ENCODE measurements around the gene CEACAM7.

GRCh38 chr19:41638641-41639081 is 49.4 kb downstream of the CEACAM7 start:
- TF ChIP-seq CTCF (IDR thresholded peaks at IDR 0.05 in 8 of 11, conservative IDR thresholded peaks at IDR 0.05 in 3 of 11) (no peak), POLR2AphosphoS5 (IDR thresholded peaks at IDR 0.05) (peak in 1 of 3 donors; percentile 52), POLR2A (IDR thresholded peaks at IDR 0.05) (no peak)
